ENCODE measurements around the gene CTF1.
"Not testable (repeated sequence)": the region's sequence is repeated elsewhere in the genome, so short reads cannot be mapped to it uniquely, and the experiment has no call there.

Gene CTF1, protein sequence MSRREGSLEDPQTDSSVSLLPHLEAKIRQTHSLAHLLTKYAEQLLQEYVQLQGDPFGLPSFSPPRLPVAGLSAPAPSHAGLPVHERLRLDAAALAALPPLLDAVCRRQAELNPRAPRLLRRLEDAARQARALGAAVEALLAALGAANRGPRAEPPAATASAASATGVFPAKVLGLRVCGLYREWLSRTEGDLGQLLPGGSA

GRCh38 chr16:30896261-30896888 lies at the start of gene CTF1:
Gene CTF1, plus strand, starts transcription at chr16:30896614. Its CDS starts 30 bp downstream, at chr16:30896644.
- DNase-seq (ENCODE audit: extremely low read depth, low read depth): peak; percentile 53
- peak within 1 kb of the TSS; percentile 56 for H3K4me3 ChIP-seq (replicated peaks; ENCODE audit: low read depth, low read length)
- TF ChIP-seq, protein P1, sequence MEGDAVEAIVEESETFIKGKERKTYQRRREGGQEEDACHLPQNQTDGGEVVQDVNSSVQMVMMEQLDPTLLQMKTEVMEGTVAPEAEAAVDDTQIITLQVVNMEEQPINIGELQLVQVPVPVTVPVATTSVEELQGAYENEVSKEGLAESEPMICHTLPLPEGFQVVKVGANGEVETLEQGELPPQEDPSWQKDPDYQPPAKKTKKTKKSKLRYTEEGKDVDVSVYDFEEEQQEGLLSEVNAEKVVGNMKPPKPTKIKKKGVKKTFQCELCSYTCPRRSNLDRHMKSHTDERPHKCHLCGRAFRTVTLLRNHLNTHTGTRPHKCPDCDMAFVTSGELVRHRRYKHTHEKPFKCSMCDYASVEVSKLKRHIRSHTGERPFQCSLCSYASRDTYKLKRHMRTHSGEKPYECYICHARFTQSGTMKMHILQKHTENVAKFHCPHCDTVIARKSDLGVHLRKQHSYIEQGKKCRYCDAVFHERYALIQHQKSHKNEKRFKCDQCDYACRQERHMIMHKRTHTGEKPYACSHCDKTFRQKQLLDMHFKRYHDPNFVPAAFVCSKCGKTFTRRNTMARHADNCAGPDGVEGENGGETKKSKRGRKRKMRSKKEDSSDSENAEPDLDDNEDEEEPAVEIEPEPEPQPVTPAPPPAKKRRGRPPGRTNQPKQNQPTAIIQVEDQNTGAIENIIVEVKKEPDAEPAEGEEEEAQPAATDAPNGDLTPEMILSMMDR (IDR thresholded peaks at IDR 0.05; ENCODE audit: low read depth, low read length, missing control alignments): no peak

GRCh38 chr16:30846649-30847402 lies 49.6 kb upstream of the CTF1 start:
- no peak for DNase-seq (ENCODE audit: extremely low read depth, low read depth)
- TF ChIP-seq, protein P1 (IDR thresholded peaks at IDR 0.05; ENCODE audit: low read depth, low read length, missing control alignments): no peak

DNA sequence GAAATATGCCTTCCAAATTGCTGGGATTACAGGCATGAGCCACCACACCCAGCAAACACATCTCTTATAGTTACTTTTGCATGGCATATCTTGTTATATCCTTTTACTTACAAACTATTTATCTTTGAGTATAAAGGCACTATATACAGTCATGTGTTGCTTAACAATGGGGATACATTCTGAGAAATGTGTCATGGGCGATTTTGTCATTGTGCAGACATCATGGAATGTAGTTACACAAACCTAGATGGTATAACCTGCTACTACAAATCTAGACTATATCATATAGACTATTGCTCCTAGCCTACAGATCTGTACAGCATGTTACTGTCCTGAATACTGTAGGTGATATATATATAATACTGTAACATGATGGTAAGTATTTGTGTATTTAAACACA lies 46.2 kb upstream of the CTF1 start:
- TF ChIP-seq, protein P1 (IDR thresholded peaks at IDR 0.05; ENCODE audit: low read depth, low read length, missing control alignments): no peak
- H3K4me3 ChIP-seq (replicated peaks; ENCODE audit: low read depth, low read length): no peak overlapping the region
- DNase-seq (ENCODE audit: extremely low read depth, low read depth): no peak

More at GRCh38 chr16:30846649-30847402, 49.6 kb upstream of the CTF1 start:
- no peak overlapping the region for H3K4me3 ChIP-seq (replicated peaks; ENCODE audit: low read depth, low read length)

GRCh38 chr16:30853758-30854157 lies 42.7 kb upstream of the CTF1 start:
- DNase-seq (ENCODE audit: extremely low read depth, low read depth): no peak
- no peak overlapping the region for H3K4me3 ChIP-seq (replicated peaks; ENCODE audit: low read depth, low read length)
- TF ChIP-seq, protein P1 (IDR thresholded peaks at IDR 0.05; ENCODE audit: low read depth, low read length, missing control alignments): no peak

GRCh38 chr16:30858111-30858495 lies 38.3 kb upstream of the CTF1 start:
- TF ChIP-seq, protein P1 (IDR thresholded peaks at IDR 0.05; ENCODE audit: low read depth, low read length, missing control alignments): no peak
- H3K4me3 ChIP-seq (replicated peaks; ENCODE audit: low read depth, low read length): no peak overlapping the region
- DNase-seq (ENCODE audit: extremely low read depth, low read depth): no peak

- DNase-seq (ENCODE audit: extremely low read depth, low read depth): no peak
- TF ChIP-seq, protein P1 (IDR thresholded peaks at IDR 0.05; ENCODE audit: low read depth, low read length, missing control alignments): no peak
- H3K4me3 ChIP-seq (replicated peaks; ENCODE audit: low read depth, low read length): no peak overlapping the region
Observed at GRCh38 chr16:30858829-30859423, 37.5 kb upstream of the CTF1 start.

DNA sequence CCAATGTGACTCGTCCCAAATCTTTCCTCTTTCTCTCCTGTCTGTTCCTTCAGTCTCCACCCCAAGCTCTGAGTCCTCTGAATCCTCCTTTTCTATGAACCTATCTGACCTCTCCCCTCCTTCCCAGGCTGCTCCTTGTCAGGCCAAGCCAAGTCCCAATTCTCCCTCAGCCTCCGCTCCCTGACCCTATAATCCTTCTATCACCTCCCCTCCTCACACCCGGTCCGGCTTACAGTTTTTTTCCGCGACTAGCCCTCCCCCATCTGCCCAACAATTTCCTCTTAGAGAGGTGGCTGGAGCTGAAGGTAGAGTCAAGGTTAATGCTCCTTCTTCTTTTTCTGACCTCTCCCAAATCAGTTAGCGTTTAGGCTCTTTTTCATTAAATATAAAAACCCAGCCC lies 35.7 kb upstream of the CTF1 start:
- DNase-seq (ENCODE audit: extremely low read depth, low read depth); H3K4me3 ChIP-seq (replicated peaks; ENCODE audit: low read depth, low read length): not testable (repeated sequence)

GRCh38 chr16:30863178-30863577 lies 33.2 kb upstream of the CTF1 start:
- H3K4me3 ChIP-seq (replicated peaks; ENCODE audit: low read depth, low read length); DNase-seq (ENCODE audit: extremely low read depth, low read depth): not testable (repeated sequence)
